PC-3 (cell line): ENCODE results near the gene LCE2A.

Experiments used
- CTCF ChIP-seq: fragments of 300-600 bp; sonication (generic); conservative IDR thresholded peaks from 2 replicates; pipeline ENCODE4 v1.5.1; 2017; ENCODE audit warnings: antibody characterized with exemption, low read depth, mild to moderate bottlenecking, low read length
- EZH2 ChIP-seq: fragments of 300-600 bp; sonication (generic); IDR thresholded peaks from one replicate; pipeline ENCODE4 v1.6.1; 2017; ENCODE audit warnings: antibody characterized with exemption, mild to moderate bottlenecking, low read length; ENCODE audit not compliant: unreplicated experiment

GRCh38 chr1:152654110-152654509, 44.0 kb upstream of the LCE2A start:
- TF ChIP-seq CTCF (peak; percentile 93), EZH2 (no peak)
